Measurements from ENCODE around the gene CNN3. TPM values are rescaled to one million over a fixed set of nuclear protein-coding genes. Genes with fewer than 3 reads are reported as not detected.

The CNN3 gene
- total and polyA plus RNA-seq, 2 of the 4 experiments (the other 2 are of a cell fraction), result 249 to 552 TPM

GRCh38 chr1:94931254-94931841 is 4.4 kb upstream of the CNN3 start:
- Histone ChIP-seq H2AFZ (replicated peaks; ENCODE audit: low read length, poor library complexity) (no peak overlapping the region), H2BK15ac (ENCODE audit: low read depth, low read length) (no peak overlapping the region), H2BK120ac (ENCODE audit: low read depth, low read length) (no peak overlapping the region), H3K79me1 (ENCODE audit: low read depth in 1 of 2, low read length in 2 of 2) (peaks cover 4 to 24% of the 10 kb centered on the region in 2 experiments; a peak in 2 of 4 replicates), H3K4me3 (ENCODE audit: insufficient read depth, low read depth, low read length) (no peak overlapping the region), H3K9me1 (ENCODE audit: insufficient read depth, low read length) (0 out of 2 replicates have a peak, but pooled peaks cover 5% of the 10 kb centered on the region), H2AK9ac (replicated peaks; ENCODE audit: low read depth, low read length, poor library complexity) (no peak overlapping the region), H2AK5ac (ENCODE audit: low read depth, low read length) (no peak overlapping the region), H3K36me3 (ENCODE audit: control insufficient read depth, insufficient read depth, low read length) (no peaks in the 10 kb centered on the region), H3K27ac (ENCODE audit: insufficient read depth, low read length) (no peak overlapping the region), H3K27me3 (ENCODE audit: control insufficient read depth, insufficient read depth, low read length) (no peaks in the 10 kb centered on the region), H3K56ac (ENCODE audit: extremely low read depth, insufficient read depth, low read length) (no peak overlapping the region), H4K20me1 (ENCODE audit: insufficient read depth, low read length) (no peaks in the 10 kb centered on the region), H3K4me1 (ENCODE audit: control insufficient read depth, insufficient read depth, low read length) (peaks cover 12% of the 10 kb centered on the region), H3K4ac (ENCODE audit: low read depth, low read length) (no peak overlapping the region), H2BK20ac (ENCODE audit: low read depth, low read length) (no peak overlapping the region), H3K9ac (ENCODE audit: low read depth, low read length) (no peak overlapping the region), H4K5ac (ENCODE audit: low read depth, low read length) (no peak overlapping the region), H3K4me2 (ENCODE audit: low read depth, low read length) (no peak overlapping the region), H3K14ac (replicated peaks; ENCODE audit: low read depth, low read length) (no peak overlapping the region), H4K91ac (ENCODE audit: insufficient read depth, low read depth, low read length) (no peak overlapping the region), H3K9me3 (ENCODE audit: control insufficient read depth, insufficient read depth, low read length) (no peaks in the 10 kb centered on the region), H4K8ac (ENCODE audit: low read depth in 2 of 2, low read length in 2 of 2) (no peak overlapping the region), H2BK5ac (ENCODE audit: low read depth, low read length, poor library complexity, severe bottlenecking) (no peak overlapping the region), H3K23ac (ENCODE audit: low read depth, low read length) (no peak overlapping the region), H3K18ac (ENCODE audit: low read depth, low read length) (no peak overlapping the region)
- ChIA-PET POLR2A (ENCODE audit: unreplicated experiment) (no interaction called here), CTCF (no interaction called here)
- WGBS, 2 experiments (ENCODE audit: extremely low coverage in 2 of 2, insufficient read length in 1 of 2), result 100% methylated on average over 1 of the region's 7 CpGs; no CpG with 5 or more reads in 1 of the 2 experiments
- TF ChIP-seq ELK1 (IDR thresholded peaks at IDR 0.05; ENCODE audit: borderline replicate concordance, low read depth, low read length) (no peak), NFE2L2 (IDR thresholded peaks at IDR 0.05; ENCODE audit: low read depth, low read length) (no peak), USF2 (IDR thresholded peaks at IDR 0.05; ENCODE audit: low read depth, low read length) (no peak), CHD1 (IDR thresholded peaks at IDR 0.05; ENCODE audit: low read depth, low read length) (no peak), CEBPB (IDR thresholded peaks at IDR 0.05; ENCODE audit: low read depth, low read length) (no peak), MAFK (IDR thresholded peaks at IDR 0.05; ENCODE audit: low read depth, low read length) (no peak), CTCF (conservative IDR thresholded peaks at IDR 0.05; ENCODE audit: low read depth, low read length) (no peak), BHLHE40 (IDR thresholded peaks at IDR 0.05; ENCODE audit: low read depth, low read length) (no peak), FOS (IDR thresholded peaks at IDR 0.05; ENCODE audit: low read depth, low read length) (no peak), MAZ (IDR thresholded peaks at IDR 0.05; ENCODE audit: borderline replicate concordance, low read depth, low read length) (no peak), MXI1 (IDR thresholded peaks at IDR 0.05; ENCODE audit: borderline replicate concordance, low read depth, low read length) (no peak), RAD21 (IDR thresholded peaks at IDR 0.05; ENCODE audit: low read length) (no peak), RFX5 (IDR thresholded peaks at IDR 0.05; ENCODE audit: low read depth, low read length) (no peak)
- dilution Hi-C loops (cut with HindIII; ENCODE audit: low sequenced_read_pairs, unreplicated experiment) (no loop called here), intact Hi-C loops (cut with micrococcal nuclease) (no loop called here), in situ Hi-C loops (cut with MboI; ENCODE audit: low sequenced_read_pairs) (no loop called here)
- no peak for ATAC-seq (ENCODE audit: low read depth)
- DNase-seq, result no peak
- no TSS peak for BruUV-seq (replicated peaks)

Data from IMR-90 (cell line).